GM12878 (cell line): ENCODE results near the gene OR51E2.

Experiments
- BCL3 ChIP-seq: IDR thresholded peaks from 2 replicates; pipeline ENCODE4 v1.6.1; 2011; ENCODE audit warnings: borderline replicate concordance, low read depth, mild to moderate bottlenecking, moderate library complexity, low read length; ENCODE audit not compliant: insufficient read depth, poor library complexity, severe bottlenecking
- EGR1 ChIP-seq, 2 experiments: IDR thresholded peaks; 1 replicate in 1 of 2; 2 replicates in 1 of 2; pipeline ENCODE4 v1.6.1; 2011 to 2012; ENCODE audit warnings: low read depth in 2 of 2, low read length in 2 of 2, borderline replicate concordance in 1 of 2, mild to moderate bottlenecking in 1 of 2, moderate library complexity in 1 of 2
- EZH2 ChIP-seq: IDR thresholded peaks from 2 replicates; pipeline ENCODE4 v1.6.1; 2012; ENCODE audit warnings: low read depth, mild to moderate bottlenecking, control low read depth, inconsistent platforms, low read length, borderline replicate concordance; ENCODE audit not compliant: control insufficient read depth
- FOXM1 ChIP-seq: IDR thresholded peaks from 2 replicates; pipeline ENCODE4 v1.6.1; 2012; ENCODE audit warnings: low read depth, mild to moderate bottlenecking, inconsistent platforms, low read length, moderate library complexity
- NKRF ChIP-seq: fragments of 450-650 bp; conservative IDR thresholded peaks from 2 replicates; pipeline ENCODE4 v1.6.1; 2017; ENCODE audit warnings: mild to moderate bottlenecking, moderate library complexity
- RAD21 ChIP-seq: IDR thresholded peaks from 2 replicates; pipeline ENCODE4 v1.6.1; 2011; ENCODE audit warnings: mild to moderate bottlenecking, low read depth, low read length, moderate library complexity; ENCODE audit not compliant: insufficient read depth
- RFX5 ChIP-seq: IDR thresholded peaks from 2 replicates; pipeline ENCODE4 v1.6.1; 2011; ENCODE audit warnings: low read depth, low read length, improper control_type of control experiment
- SREBF2 ChIP-seq: IDR thresholded peaks from 2 replicates; pipeline ENCODE4 v1.6.1; 2012; ENCODE audit warnings: mild to moderate bottlenecking, low read length
- SUZ12 ChIP-seq: fragments of 200-600 bp; sonication (generic); IDR thresholded peaks from one replicate; pipeline ENCODE4 v1.6.1; 2018; ENCODE audit warnings: antibody characterized with exemption, mild to moderate bottlenecking; ENCODE audit not compliant: unreplicated experiment
- TARDBP ChIP-seq: IDR thresholded peaks from 2 replicates; pipeline ENCODE4 v1.6.1; 2016; ENCODE audit warnings: borderline replicate concordance
- YY1 ChIP-seq: IDR thresholded peaks from 2 replicates; pipeline ENCODE4 v1.6.1; 2011; ENCODE audit warnings: low read depth, mild to moderate bottlenecking, low read length
- ZNF384 ChIP-seq: IDR thresholded peaks from 2 replicates; pipeline ENCODE4 v1.6.1; 2012; ENCODE audit warnings: low read depth, mild to moderate bottlenecking, low read length, improper control_type of control experiment, borderline replicate concordance
- TF ChIP-seq, protein P1 (sequence below), 3 experiments: IDR thresholded peaks in 2 of 3; conservative IDR thresholded peaks in 1 of 3; 2 replicates each; pipeline ENCODE4 v1.5.1; 2011; ENCODE audit warnings: low read depth in 3 of 3, low read length in 3 of 3, mild to moderate bottlenecking in 3 of 3, control low read depth in 2 of 3, moderate library complexity in 2 of 3, inconsistent platforms in 1 of 3, mixed read lengths in 1 of 3; ENCODE audit not compliant: control insufficient read depth in 2 of 3, insufficient read depth in 1 of 3; ENCODE audit errors: extremely low read depth in 1 of 3

- TF ChIP-seq EGR1 (IDR thresholded peaks at IDR 0.05; ENCODE audit: borderline replicate concordance in 1 of 2, low read depth in 2 of 2, low read length in 2 of 2) (no peak), NKRF (no peak), EZH2 (no peak), SUZ12 (no peak), RAD21 (no peak), RFX5 (no peak), SREBF2 (no peak), ZNF384 (no peak), TARDBP (no peak), FOXM1 (no peak), BCL3 (no peak), YY1 (no peak)
- TF ChIP-seq, protein P1, sequence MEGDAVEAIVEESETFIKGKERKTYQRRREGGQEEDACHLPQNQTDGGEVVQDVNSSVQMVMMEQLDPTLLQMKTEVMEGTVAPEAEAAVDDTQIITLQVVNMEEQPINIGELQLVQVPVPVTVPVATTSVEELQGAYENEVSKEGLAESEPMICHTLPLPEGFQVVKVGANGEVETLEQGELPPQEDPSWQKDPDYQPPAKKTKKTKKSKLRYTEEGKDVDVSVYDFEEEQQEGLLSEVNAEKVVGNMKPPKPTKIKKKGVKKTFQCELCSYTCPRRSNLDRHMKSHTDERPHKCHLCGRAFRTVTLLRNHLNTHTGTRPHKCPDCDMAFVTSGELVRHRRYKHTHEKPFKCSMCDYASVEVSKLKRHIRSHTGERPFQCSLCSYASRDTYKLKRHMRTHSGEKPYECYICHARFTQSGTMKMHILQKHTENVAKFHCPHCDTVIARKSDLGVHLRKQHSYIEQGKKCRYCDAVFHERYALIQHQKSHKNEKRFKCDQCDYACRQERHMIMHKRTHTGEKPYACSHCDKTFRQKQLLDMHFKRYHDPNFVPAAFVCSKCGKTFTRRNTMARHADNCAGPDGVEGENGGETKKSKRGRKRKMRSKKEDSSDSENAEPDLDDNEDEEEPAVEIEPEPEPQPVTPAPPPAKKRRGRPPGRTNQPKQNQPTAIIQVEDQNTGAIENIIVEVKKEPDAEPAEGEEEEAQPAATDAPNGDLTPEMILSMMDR (IDR thresholded peaks at IDR 0.05 in 2 of 3, conservative IDR thresholded peaks at IDR 0.05 in 1 of 3; ENCODE audit: control insufficient read depth in 2 of 3, extremely low read depth in 1 of 3, insufficient read depth in 1 of 3, low read depth in 3 of 3, low read length in 3 of 3): no peak
These were observed 57.7 kb downstream of the OR51E2 start for GRCh38 chr11:4639931-4640330.
